Measurements from ENCODE around the gene LMBRD2. TPM values are rescaled to one million over a fixed set of nuclear protein-coding genes. Genes with fewer than 3 reads are reported as not detected.

LMBRD2 gene
- total and polyA plus RNA-seq, 2 of the 8 experiments (the other 6 are each of a cell fraction or from before 2014, with no cell fraction given), result 1.1 to 4.1 TPM

- TF ChIP-seq CHD7 (IDR thresholded peaks at IDR 0.05; ENCODE audit: insufficient replicate concordance, low read length) (no peak), CBX5 (IDR thresholded peaks at IDR 0.05; ENCODE audit: low read depth, low read length) (no peak), RAD21 (IDR thresholded peaks at IDR 0.05 in 1 of 2, conservative IDR thresholded peaks at IDR 0.05 in 1 of 2; ENCODE audit: low read depth in 2 of 2, low read length in 2 of 2) (no peak), BACH1 (IDR thresholded peaks at IDR 0.05; ENCODE audit: low read length) (no peak)
Measured at GRCh38 chr5:36146390-36146789, 5.3 kb downstream of the LMBRD2 start (continued).

Measured in H1 (cell line).